Measurements from ENCODE around the gene POU2AF3.

POU2AF3 gene

GRCh38 chr11:111329306-111330204 is 31.2 kb downstream of the POU2AF3 start:
- no peak for DNase-seq (ENCODE audit: low spot score)

GRCh38 chr11:111330234-111330893 is 32.0 kb downstream of the POU2AF3 start:
- DNase-seq (ENCODE audit: low spot score) = no peak

GRCh38 chr11:111331711-111332479 is 33.5 kb downstream of the POU2AF3 start:
- peak; percentile 13 for DNase-seq (ENCODE audit: low spot score)

GRCh38 chr11:111334532-111335502 is 36.5 kb downstream of the POU2AF3 start:
- DNase-seq (ENCODE audit: low spot score) = no peak

GRCh38 chr11:111335549-111335948 is 37.2 kb downstream of the POU2AF3 start:
- no peak for DNase-seq (ENCODE audit: low spot score)

- DNase-seq (ENCODE audit: low spot score) = no peak
Observed at GRCh38 chr11:111336062-111336461, 37.7 kb downstream of the POU2AF3 start.

GRCh38 chr11:111336582-111337256 is 38.4 kb downstream of the POU2AF3 start:
- peak; percentile 67 for DNase-seq (ENCODE audit: low spot score)

GRCh38 chr11:111339758-111340388 is 41.5 kb downstream of the POU2AF3 start:
- no peak for DNase-seq (ENCODE audit: low spot score)

GRCh38 chr11:111342329-111342728 is 44.0 kb downstream of the POU2AF3 start:
- DNase-seq (ENCODE audit: low spot score) = no peak

GRCh38 chr11:111344032-111344431 is 45.7 kb downstream of the POU2AF3 start:
- DNase-seq (ENCODE audit: low spot score) = peak; percentile 66

GRCh38 chr11:111347002-111347722 is 48.8 kb downstream of the POU2AF3 start:
- DNase-seq (ENCODE audit: low spot score) = no peak

GRCh38 chr11:111347723-111348115 is 49.4 kb downstream of the POU2AF3 start:
- DNase-seq (ENCODE audit: low spot score) = peak; percentile 43

- DNase-seq (ENCODE audit: low spot score) = no peak
Observed at GRCh38 chr11:111348147-111348546, 49.8 kb downstream of the POU2AF3 start.

GRCh38 chr11:111349191-111349695 is 50.9 kb downstream of the POU2AF3 start:
- no peak for DNase-seq (ENCODE audit: low spot score)

- no peak for DNase-seq (ENCODE audit: low spot score)
Observed at GRCh38 chr11:111350811-111351210, 52.5 kb downstream of the POU2AF3 start.

- no peak for DNase-seq (ENCODE audit: low spot score)
Observed at GRCh38 chr11:111351374-111352055, 53.2 kb downstream of the POU2AF3 start.

GRCh38 chr11:111352231-111352746 is 53.9 kb downstream of the POU2AF3 start:
- DNase-seq (ENCODE audit: low spot score) = no peak

GRCh38 chr11:111352935-111353710 is 54.8 kb downstream of the POU2AF3 start:
- DNase-seq (ENCODE audit: low spot score) = no peak

Data from AG08395 (cell line).